Endothelial cell of coronary artery (primary cell): ENCODE results near the gene NPPA. TPM values are rescaled to one million over a fixed set of nuclear protein-coding genes. Genes with fewer than 3 reads are reported as not detected.

Experiments used
- total RNA-seq: library from RNA; depleted of rRNA; stranded (reverse); fragments of >200 nt; gene quantifications from 2 replicates; pipeline ENCODE4 v1.2.3, GENCODE V29; 2014

The NPPA gene
- not detected in 2 replicates for total RNA-seq

GRCh38 chr1:11847667-11848372 lies at the start of gene NPPA:
TSS of gene NPPA (minus strand) at chr1:11847783. CDS start at chr1:11847684, 99 bp downstream.

GRCh38 chr1:11858613-11858967 lies 11.0 kb upstream of the NPPA start, which contains the start of gene NPPB:
TSS of gene NPPB (minus strand) at chr1:11858945. CDS start at chr1:11858833, 112 bp downstream.

GRCh38 chr1:11805422-11806306 lies 41.9 kb downstream of the NPPA start, which contains the start of the genes CLCN6 and MTHFR:
TSS of gene CLCN6 (plus strand) at chr1:11806191. CDS start at chr1:11806263, 72 bp downstream.
TSS of gene MTHFR (minus strand) at chr1:11805964. CDS start at chr1:11803116, 2,848 bp downstream.

Other genes starting within 250 kb of the NPPA start
- gene FBXO2, start 193.4 kb downstream of the NPPA start, total RNA-seq = 0.66 and 0.72 TPM in 2 replicates
- 7.6 and 8.3 TPM in 2 replicates for gene FBXO44, start 192.9 kb downstream of the NPPA start, total RNA-seq
- 1.9 and 2.7 TPM in 2 replicates for gene FBXO6, start 183.6 kb downstream of the NPPA start, total RNA-seq
- 29.6 and 31.2 TPM in 2 replicates for gene MAD2L2, start 166.6 kb downstream of the NPPA start, total RNA-seq
- 0.09 and 1.4 TPM in 2 replicates for gene DRAXIN, start 156.1 kb downstream of the NPPA start, total RNA-seq
- 23.8 and 26.4 TPM in 2 replicates for gene AGTRAP, start 111.6 kb downstream of the NPPA start, total RNA-seq
- gene C1orf167, start 85.6 kb downstream of the NPPA start, total RNA-seq = 0.09 TPM in 1 of 2 replicates, not detected in the other
- 14.6 and 18.5 TPM in 2 replicates for gene MTHFR, start 41.8 kb downstream of the NPPA start, total RNA-seq
- gene CLCN6, start 41.6 kb downstream of the NPPA start, total RNA-seq = 4.0 and 6.2 TPM in 2 replicates
- gene NPPB, start 11.2 kb upstream of the NPPA start, total RNA-seq = 0.54 and 1.5 TPM in 2 replicates
- gene KIAA2013, start 78.6 kb upstream of the NPPA start, total RNA-seq = 46.8 and 53.2 TPM in 2 replicates
- gene PLOD1, start 86.9 kb upstream of the NPPA start, total RNA-seq = 199 and 446 TPM in 2 replicates
- 50.0 and 53.9 TPM in 2 replicates for gene MFN2, start 132.7 kb upstream of the NPPA start, total RNA-seq
- 26.0 and 28.6 TPM in 2 replicates for gene MIIP, start 171.7 kb upstream of the NPPA start, total RNA-seq
- gene TNFRSF8, start 215.5 kb upstream of the NPPA start, total RNA-seq = 0.09 and 0.27 TPM in 2 replicates